Glomerular endothelial cell (primary cell): ENCODE measurements around the gene MPV17L. TPM values are rescaled to one million over a fixed set of nuclear protein-coding genes. Genes with fewer than 3 reads are reported as not detected.
"Not testable (repeated sequence)": the region's sequence is repeated elsewhere in the genome, so short reads cannot be mapped to it uniquely, and the experiment has no call there.

Experiments
- DNase-seq: peaks from one replicate; pipeline ENCODE4 v3.0.0-alpha.2; 2011; ENCODE audit warnings: low read depth, low spot score; ENCODE audit errors: extremely low read depth
- total RNA-seq: library from RNA; depleted of rRNA; stranded (reverse); fragments of >200 nt; gene quantifications from 2 replicates; pipeline ENCODE4 v1.2.3, GENCODE V29; 2015

Gene MPV17L
- total RNA-seq, 1 donor from 2014 or later = 0.53 TPM

- DNase-seq = no peak
Measured at GRCh38 chr16:15450624-15451023, 55.1 kb downstream of the MPV17L start.

- DNase-seq = no peak
Measured at GRCh38 chr16:15451098-15451731, 55.7 kb downstream of the MPV17L start.

- no peak for DNase-seq
Measured at GRCh38 chr16:15452246-15452855, 56.8 kb downstream of the MPV17L start.

- DNase-seq = not testable (repeated sequence)
Measured at GRCh38 chr16:15453296-15453695, 57.7 kb downstream of the MPV17L start.

GRCh38 chr16:15454933-15455332 is 59.4 kb downstream of the MPV17L start:
- DNase-seq = not testable (repeated sequence)

GRCh38 chr16:15457400-15457799 is 61.8 kb downstream of the MPV17L start:
- no peak for DNase-seq

GRCh38 chr16:15457958-15458357 is 62.4 kb downstream of the MPV17L start:
- DNase-seq = no peak

- DNase-seq = no peak
Measured at GRCh38 chr16:15459791-15460190, 64.2 kb downstream of the MPV17L start.

GRCh38 chr16:15460601-15461000 is 65.0 kb downstream of the MPV17L start:
- no peak for DNase-seq

GRCh38 chr16:15461376-15461775 is 65.8 kb downstream of the MPV17L start:
- DNase-seq = no peak

Other genes with a start within 250 kb of the MPV17L start
- gene NPIPA5, start 17.5 kb upstream of the MPV17L start, total RNA-seq = 4.8 and 10.2 TPM in 2 replicates
- 48.1 and 57.1 TPM in 2 replicates for gene BMERB1, start 38.8 kb downstream of the MPV17L start, total RNA-seq
- gene MARF1, start 247.4 kb downstream of the MPV17L start, total RNA-seq = 19.1 and 25.4 TPM in 2 replicates